Stimulated activated CD8-positive, alpha-beta memory T cell treated with anti-CD3 and anti-CD28 coated beads, Interleukin-7, amount 100 ng/mL, for 48 hours (primary cell): ENCODE results near the gene PPIL1.
"Not testable (repeated sequence)": the region's sequence is repeated elsewhere in the genome, so short reads cannot be mapped to it uniquely, and the experiment has no call there.

ENCODE experiments used
- DNase-seq, 2 donors: peaks; one replicate each; pipeline ENCODE4 v3.0.0-alpha.2; 2020; ENCODE audit warnings: low read depth in 1 of 2; ENCODE audit errors: extremely low read depth in 1 of 2

PPIL1 gene

GRCh38 chr6:36874443-36875249 is at the start of gene PPIL1:
Gene PPIL1, minus strand, starts transcription at chr6:36874803. Its CDS starts 31 bp downstream, at chr6:36874772.
- DNase-seq, result peak; percentile 55 to 71

- DNase-seq, result no peak
Observed at GRCh38 chr6:36924131-36924530, 49.5 kb upstream of the PPIL1 start.

- DNase-seq, result no peak
Observed at GRCh38 chr6:36920546-36920945, 45.9 kb upstream of the PPIL1 start.

- no peak for DNase-seq
Observed at GRCh38 chr6:36920049-36920448, 45.4 kb upstream of the PPIL1 start.

- no peak for DNase-seq
Observed at GRCh38 chr6:36917541-36918193, 43.1 kb upstream of the PPIL1 start.

- DNase-seq, result no peak
Observed at GRCh38 chr6:36916126-36916525, 41.5 kb upstream of the PPIL1 start.

GRCh38 chr6:36915599-36915998 is 41.0 kb upstream of the PPIL1 start:
- no peak for DNase-seq

GRCh38 chr6:36914227-36914794 is 39.7 kb upstream of the PPIL1 start:
- DNase-seq, result no peak

- DNase-seq, result no peak
Observed at GRCh38 chr6:36913082-36913481, 38.5 kb upstream of the PPIL1 start.

- peak; percentile 31 to 73 for DNase-seq
Observed at GRCh38 chr6:36912586-36912985, 38.0 kb upstream of the PPIL1 start.

- DNase-seq, result peak in 1 of 2 donors; percentile 31
Observed at GRCh38 chr6:36912030-36912454, 37.4 kb upstream of the PPIL1 start.

GRCh38 chr6:36908747-36909146 is 34.1 kb upstream of the PPIL1 start:
- DNase-seq, result no peak

- DNase-seq, result no peak
Observed at GRCh38 chr6:36907781-36908180, 33.2 kb upstream of the PPIL1 start.

- no peak for DNase-seq
Observed at GRCh38 chr6:36906539-36907325, 32.1 kb upstream of the PPIL1 start.

GRCh38 chr6:36904851-36905393 is 30.3 kb upstream of the PPIL1 start:
- DNase-seq, result no peak

GRCh38 chr6:36904114-36904513 is 29.5 kb upstream of the PPIL1 start:
- no peak for DNase-seq

- no peak for DNase-seq
Observed at GRCh38 chr6:36897609-36898008, 23.0 kb upstream of the PPIL1 start.

GRCh38 chr6:36893976-36894932 is 19.7 kb upstream of the PPIL1 start:
- DNase-seq, result no peak

GRCh38 chr6:36891153-36891552 is 16.6 kb upstream of the PPIL1 start:
- DNase-seq, result not testable (repeated sequence)
